Neural cell (in vitro differentiated cells): ENCODE data around the gene MECP2. TPM values are rescaled to one million over a fixed set of nuclear protein-coding genes. Genes with fewer than 3 reads are reported as not detected.

Source experiments
- H2AFZ ChIP-seq: fragments of 200-600, 300-800 bp; sonication (generic), shearing (Covaris generic); 2 replicates; pipeline ENCODE4 v1.6.0; 2014; ENCODE audit warnings: low read depth, mild to moderate bottlenecking, antibody characterized with exemption, low read length, moderate library complexity
- H3F3A ChIP-seq: fragments of 200-600 bp; shearing (Covaris generic); 2 replicates; pipeline ENCODE4 v1.6.1; 2016; ENCODE audit warnings: mild to moderate bottlenecking, moderate library complexity, mixed read lengths, antibody characterized with exemption, low read length; ENCODE audit not compliant: insufficient read depth, poor library complexity, severe bottlenecking
- H3K27ac ChIP-seq: fragments of 200-600, 300-800 bp; sonication (generic), shearing (Covaris generic); 2 replicates; pipeline ENCODE4 v1.5.1; 2014; ENCODE audit warnings: mild to moderate bottlenecking, low read length, moderate library complexity
- H3K27me3 ChIP-seq: fragments of 300-800, 200-600 bp; sonication (generic), shearing (Covaris generic); 2 replicates; pipeline ENCODE4 v1.6.0; 2014; ENCODE audit warnings: mild to moderate bottlenecking, low read depth, low read length, moderate library complexity; ENCODE audit not compliant: insufficient read depth
- H3K36me3 ChIP-seq: fragments of 300-800, 200-600 bp; sonication (generic), shearing (Covaris generic); 2 replicates; pipeline ENCODE4 v1.5.1; 2014; ENCODE audit warnings: mild to moderate bottlenecking, antibody characterized with exemption, low read length, moderate library complexity; ENCODE audit not compliant: insufficient read depth
- H3K4me2 ChIP-seq: fragments of 300-800, 200-600 bp; sonication (generic), shearing (Covaris generic); 2 replicates; pipeline ENCODE4 v1.6.0; 2014; ENCODE audit warnings: mild to moderate bottlenecking, low read length
- H3K4me3 ChIP-seq: fragments of 300-800, 200-600 bp; sonication (generic), shearing (Covaris generic); 2 replicates; pipeline ENCODE4 v1.5.1; 2014; ENCODE audit warnings: mild to moderate bottlenecking, low read length, moderate library complexity
- H3K79me2 ChIP-seq: fragments of 200-600 bp; shearing (Covaris generic); replicated peaks from 2 replicates; pipeline ENCODE4 v1.6.0; 2014; ENCODE audit warnings: mild to moderate bottlenecking, low read length, moderate library complexity; ENCODE audit not compliant: insufficient read depth
- H3K9ac ChIP-seq: fragments of 300-800, 200-600 bp; sonication (generic), shearing (Covaris generic); 2 replicates; pipeline ENCODE4 v1.6.1; 2016; ENCODE audit warnings: mild to moderate bottlenecking, low read length, mixed read lengths
- H3K9me2 ChIP-seq: fragments of 200-600 bp; shearing (Covaris generic); 2 replicates; pipeline ENCODE4 v1.6.1; 2016; ENCODE audit warnings: mild to moderate bottlenecking, low read length, mixed read lengths; ENCODE audit not compliant: insufficient read depth
- H3K9me3 ChIP-seq: fragments of 200-600, 300-800 bp; sonication (generic), shearing (Covaris generic); 2 replicates; pipeline ENCODE4 v1.6.1; 2016; ENCODE audit warnings: mild to moderate bottlenecking, mixed run types, low read length, moderate library complexity, mixed read lengths
- H4K20me1 ChIP-seq: fragments of 200-600 bp; shearing (Covaris generic); 2 replicates; pipeline ENCODE4 v1.6.1; 2016; ENCODE audit warnings: mild to moderate bottlenecking, mixed run types; ENCODE audit not compliant: insufficient read depth
- EP300 ChIP-seq: fragments of 450-650 bp; conservative IDR thresholded peaks from 2 replicates; pipeline ENCODE4 v1.6.1; 2014; ENCODE audit warnings: antibody characterized with exemption, mild to moderate bottlenecking, moderate library complexity; ENCODE audit not compliant: poor library complexity, severe bottlenecking
- EZH2 ChIP-seq: fragments of 200-600, 300-800 bp; shearing (Covaris generic), sonication (generic); IDR thresholded peaks from 2 replicates; pipeline ENCODE4 v1.6.1; 2014; ENCODE audit warnings: antibody characterized with exemption, low read length, borderline replicate concordance, mild to moderate bottlenecking; ENCODE audit not compliant: insufficient read depth, poor library complexity, severe bottlenecking
- MXI1 ChIP-seq: fragments of 450-650 bp; conservative IDR thresholded peaks from 2 replicates; pipeline ENCODE4 v1.6.1; 2014; ENCODE audit warnings: antibody characterized with exemption, mild to moderate bottlenecking; ENCODE audit not compliant: poor library complexity, severe bottlenecking
- POLR2AphosphoS5 ChIP-seq: IDR thresholded peaks from 2 replicates; pipeline ENCODE4 v1.6.1; 2012
- RAD21 ChIP-seq: fragments of 450-650 bp; conservative IDR thresholded peaks from 2 replicates; pipeline ENCODE4 v1.6.1; 2014; ENCODE audit warnings: antibody characterized with exemption, mild to moderate bottlenecking, moderate library complexity
- REST ChIP-seq: IDR thresholded peaks from 2 replicates; pipeline ENCODE4 v1.6.1; 2012; ENCODE audit warnings: borderline replicate concordance
- SMC3 ChIP-seq: fragments of 450-650 bp; conservative IDR thresholded peaks from 2 replicates; pipeline ENCODE4 v1.6.1; 2014; ENCODE audit warnings: antibody characterized with exemption, mild to moderate bottlenecking, moderate library complexity; ENCODE audit not compliant: poor library complexity
- TAF1 ChIP-seq: IDR thresholded peaks from 2 replicates; pipeline ENCODE4 v1.6.1; 2012; ENCODE audit warnings: low read depth
- polyA plus RNA-seq: library from polyadenylated mRNA; depleted of rRNA; stranded (reverse); fragments of >200 nt; gene quantifications from 2 replicates; pipeline ENCODE4 v1.2.3, GENCODE V29; 2014
- TF ChIP-seq, protein P1 (sequence below): fragments of 450-650 bp; IDR thresholded peaks from 2 replicates; pipeline ENCODE4 v1.5.1; 2014; ENCODE audit warnings: antibody characterized with exemption, mild to moderate bottlenecking, moderate library complexity; ENCODE audit not compliant: poor library complexity, severe bottlenecking

The MECP2 gene
- polyA plus RNA-seq, 1 donor from 2014 or later, result 14.5 TPM

DNA sequence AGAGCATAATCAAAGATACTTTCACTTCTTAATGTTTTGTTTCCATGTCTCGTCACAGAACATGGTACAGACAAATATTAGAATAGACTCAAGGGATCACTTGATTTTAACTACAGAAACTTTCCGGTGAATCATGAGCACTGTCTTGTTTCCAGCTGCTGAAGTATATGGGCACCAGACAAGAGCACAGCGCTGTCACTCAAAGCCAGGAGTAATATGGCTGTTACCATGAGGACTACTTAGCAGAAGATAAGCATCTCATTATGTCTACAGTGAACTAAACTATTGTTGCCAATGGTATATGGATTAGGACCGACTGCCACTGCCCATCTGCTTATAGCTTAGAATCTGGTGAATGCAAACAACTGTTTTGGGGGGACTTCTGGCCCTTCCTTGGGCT is 34.3 kb downstream of the MECP2 start:
- no peaks in the 10 kb centered on the region for H3K9me2 ChIP-seq
- no peak overlapping the region for H3K9ac ChIP-seq
- no peak overlapping the region for H3K27ac ChIP-seq
- H3K4me3 ChIP-seq, result no peak overlapping the region
- TF ChIP-seq TAF1, result no peak
- no peak for TF ChIP-seq SMC3
- no peak for TF ChIP-seq REST
- no peak for TF ChIP-seq EP300
- TF ChIP-seq, protein P1, sequence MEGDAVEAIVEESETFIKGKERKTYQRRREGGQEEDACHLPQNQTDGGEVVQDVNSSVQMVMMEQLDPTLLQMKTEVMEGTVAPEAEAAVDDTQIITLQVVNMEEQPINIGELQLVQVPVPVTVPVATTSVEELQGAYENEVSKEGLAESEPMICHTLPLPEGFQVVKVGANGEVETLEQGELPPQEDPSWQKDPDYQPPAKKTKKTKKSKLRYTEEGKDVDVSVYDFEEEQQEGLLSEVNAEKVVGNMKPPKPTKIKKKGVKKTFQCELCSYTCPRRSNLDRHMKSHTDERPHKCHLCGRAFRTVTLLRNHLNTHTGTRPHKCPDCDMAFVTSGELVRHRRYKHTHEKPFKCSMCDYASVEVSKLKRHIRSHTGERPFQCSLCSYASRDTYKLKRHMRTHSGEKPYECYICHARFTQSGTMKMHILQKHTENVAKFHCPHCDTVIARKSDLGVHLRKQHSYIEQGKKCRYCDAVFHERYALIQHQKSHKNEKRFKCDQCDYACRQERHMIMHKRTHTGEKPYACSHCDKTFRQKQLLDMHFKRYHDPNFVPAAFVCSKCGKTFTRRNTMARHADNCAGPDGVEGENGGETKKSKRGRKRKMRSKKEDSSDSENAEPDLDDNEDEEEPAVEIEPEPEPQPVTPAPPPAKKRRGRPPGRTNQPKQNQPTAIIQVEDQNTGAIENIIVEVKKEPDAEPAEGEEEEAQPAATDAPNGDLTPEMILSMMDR, result no peak
- TF ChIP-seq RAD21, result no peak
- TF ChIP-seq MXI1, result no peak
- TF ChIP-seq POLR2AphosphoS5, result no peak
- no peak for TF ChIP-seq EZH2
- H2AFZ ChIP-seq, result no peak overlapping the region
- no peaks in the 10 kb centered on the region for H3K27me3 ChIP-seq
- peaks cover 3% of the 10 kb centered on the region for H3K79me2 ChIP-seq
- H3K9me3 ChIP-seq, result no peaks in the 10 kb centered on the region
- no peaks in the 10 kb centered on the region for H3K36me3 ChIP-seq
- H3F3A ChIP-seq, result no peaks in the 10 kb centered on the region
- H4K20me1 ChIP-seq, result no peaks in the 10 kb centered on the region
- H3K4me2 ChIP-seq, result no peak overlapping the region

GRCh38 chrX:154061801-154062200 is 35.7 kb downstream of the MECP2 start:
- H3K9ac ChIP-seq, result no peak overlapping the region
- H3K9me2 ChIP-seq, result no peaks in the 10 kb centered on the region
- no peaks in the 10 kb centered on the region for H3K27me3 ChIP-seq
- H3K4me2 ChIP-seq, result no peak overlapping the region
- TF ChIP-seq RAD21 (no peak), REST (no peak)
- TF ChIP-seq, protein P1, result no peak
- no peaks in the 10 kb centered on the region for H3K79me2 ChIP-seq
- no peak overlapping the region for H2AFZ ChIP-seq
- H3K27ac ChIP-seq, result no peak overlapping the region
- H3K4me3 ChIP-seq, result no peak overlapping the region
- no peaks in the 10 kb centered on the region for H3F3A ChIP-seq
- H3K9me3 ChIP-seq, result no peaks in the 10 kb centered on the region
- H4K20me1 ChIP-seq, result no peaks in the 10 kb centered on the region
- H3K36me3 ChIP-seq, result no peaks in the 10 kb centered on the region
